Neural crest cell (in vitro differentiated cells): ENCODE results near the gene DCTN1. TPM values are rescaled to one million over a fixed set of nuclear protein-coding genes. Genes with fewer than 3 reads are reported as not detected.

Source experiments
- DNase-seq: peaks from one replicate; pipeline ENCODE4 v3.0.0; 2021; ENCODE audit warnings: low read depth, mixed read lengths, low spot score
- H3K27ac Mint-ChIP-seq: one replicate; pipeline ENCODE4 v1.8.0; 2021; ENCODE audit warnings: mild to moderate bottlenecking, mixed read lengths; ENCODE audit not compliant: unreplicated experiment
- H3K27me3 Mint-ChIP-seq: 2 replicates; pipeline ENCODE4 v1.8.0; 2021; ENCODE audit warnings: low read depth, mild to moderate bottlenecking, mixed read lengths
- H3K36me3 Mint-ChIP-seq: 2 replicates; pipeline ENCODE4 v1.8.0; 2021; ENCODE audit warnings: low read depth, mild to moderate bottlenecking, mixed read lengths
- H3K4me1 Mint-ChIP-seq: 2 replicates; pipeline ENCODE4 v1.8.0; 2021; ENCODE audit warnings: mixed read lengths
- H3K4me3 Mint-ChIP-seq: one replicate; pipeline ENCODE4 v1.8.0; 2021; ENCODE audit warnings: mild to moderate bottlenecking, mixed read lengths
- H3K9me3 Mint-ChIP-seq: 2 replicates; pipeline ENCODE4 v1.8.0; 2021; ENCODE audit warnings: mixed read lengths
- CTCF ChIP-seq: fragments of 200-600 bp; sonication (generic); conservative IDR thresholded peaks from 2 replicates; pipeline ENCODE4 v1.5.0; 2021; ENCODE audit warnings: antibody characterized with exemption, mild to moderate bottlenecking
- total RNA-seq: library from RNA; stranded (reverse); gene quantifications from 2 replicates; pipeline ENCODE4 v1.2.1, GENCODE V29; 2021

DCTN1 gene
- total RNA-seq, 1 donor from 2014 or later = 202 TPM

- DNase-seq = peak; percentile 55
- Mint-ChIP-seq H3K36me3 (peaks cover 6% of the 10 kb centered on the region), H3K9me3 (no peaks in the 10 kb centered on the region), H3K27ac (peak overlapping the region; percentile 93), H3K4me3 (peak overlapping the region; percentile 84), H3K4me1 (peaks cover 24% of the 10 kb centered on the region), H3K27me3 (no peaks in the 10 kb centered on the region)
- TF ChIP-seq CTCF = no peak
These were observed 5.5 kb downstream of the DCTN1 start for GRCh38 chr2:74374509-74375205.

GRCh38 chr2:74373985-74374384, 6.1 kb downstream of the DCTN1 start:
- peak overlapping the region; percentile 84 for H3K4me3 Mint-ChIP-seq
- peaks cover 24% of the 10 kb centered on the region for H3K4me1 Mint-ChIP-seq
- peak overlapping the region; percentile 93 for H3K27ac Mint-ChIP-seq
- H3K36me3 Mint-ChIP-seq = peaks cover 6% of the 10 kb centered on the region
- no peak for TF ChIP-seq CTCF
- H3K27me3 Mint-ChIP-seq = no peaks in the 10 kb centered on the region
- H3K9me3 Mint-ChIP-seq = no peaks in the 10 kb centered on the region
- no peak for DNase-seq

GRCh38 chr2:74373221-74373676, 6.9 kb downstream of the DCTN1 start:
- DNase-seq = no peak
- peak overlapping the region; percentile 81 for H3K27ac Mint-ChIP-seq
- no peaks in the 10 kb centered on the region for H3K27me3 Mint-ChIP-seq
- H3K9me3 Mint-ChIP-seq = no peaks in the 10 kb centered on the region
- H3K36me3 Mint-ChIP-seq = peaks cover 6% of the 10 kb centered on the region
- TF ChIP-seq CTCF = no peak
- peak overlapping the region; percentile 80 for H3K4me3 Mint-ChIP-seq
- H3K4me1 Mint-ChIP-seq = peaks cover 24% of the 10 kb centered on the region

- peak overlapping the region; percentile 81 for H3K27ac Mint-ChIP-seq
- TF ChIP-seq CTCF = no peak
These were observed 7.4 kb downstream of the DCTN1 start for GRCh38 chr2:74372674-74373073.

GRCh38 chr2:74371421-74371820, 8.7 kb downstream of the DCTN1 start:
- Mint-ChIP-seq H3K36me3 (peaks cover 8% of the 10 kb centered on the region), H3K27me3 (no peaks in the 10 kb centered on the region), H3K4me3 (peak overlapping the region; percentile 28), H3K4me1 (peaks cover 24% of the 10 kb centered on the region), H3K9me3 (no peaks in the 10 kb centered on the region), H3K27ac (no peak overlapping the region)
- no peak for TF ChIP-seq CTCF
- DNase-seq = no peak

More at GRCh38 chr2:74372674-74373073, 7.4 kb downstream of the DCTN1 start:
- no peaks in the 10 kb centered on the region for H3K27me3 Mint-ChIP-seq
- peaks cover 24% of the 10 kb centered on the region for H3K4me1 Mint-ChIP-seq
- peak overlapping the region; percentile 80 for H3K4me3 Mint-ChIP-seq
- no peak for DNase-seq
- no peaks in the 10 kb centered on the region for H3K9me3 Mint-ChIP-seq
- H3K36me3 Mint-ChIP-seq = peaks cover 6% of the 10 kb centered on the region
